KMS-11 (cell line): ENCODE data around the gene GRIK3.
"Not testable (repeated sequence)": the region's sequence is repeated elsewhere in the genome, so short reads cannot be mapped to it uniquely, and the experiment has no call there.

Source experiments
- H2AFZ ChIP-seq: fragments of 200-600 bp; sonication (generic); 2 replicates; pipeline ENCODE4 v1.6.1; 2016; ENCODE audit warnings: antibody characterized with exemption, mixed run types, low read depth
- H3K27ac ChIP-seq: fragments of 200-600 bp; sonication (generic); 2 replicates; pipeline ENCODE4 v1.6.1; 2016; ENCODE audit warnings: mild to moderate bottlenecking, mixed run types
- H3K27me3 ChIP-seq: fragments of 200-600 bp; sonication (generic); 2 replicates; pipeline ENCODE4 v1.6.1; 2017; ENCODE audit warnings: mild to moderate bottlenecking, low read depth, mixed run types, moderate library complexity; ENCODE audit not compliant: insufficient read depth
- H3K36me3 ChIP-seq: fragments of 200-600 bp; sonication (generic); 2 replicates; pipeline ENCODE4 v1.6.1; 2017; ENCODE audit warnings: mild to moderate bottlenecking, mixed run types; ENCODE audit not compliant: insufficient read depth
- H3K4me1 ChIP-seq: fragments of 200-600 bp; sonication (generic); 2 replicates; pipeline ENCODE4 v1.6.1; 2016; ENCODE audit warnings: mild to moderate bottlenecking, low read depth, mixed run types; ENCODE audit not compliant: poor library complexity, severe bottlenecking
- H3K4me2 ChIP-seq: fragments of 200-600 bp; sonication (generic); 2 replicates; pipeline ENCODE4 v1.7.0; 2016; ENCODE audit warnings: mild to moderate bottlenecking, mixed run types
- H3K4me3 ChIP-seq: fragments of 200-600 bp; sonication (generic); IDR thresholded peaks from 2 replicates; pipeline ENCODE4 v1.6.1; 2017; ENCODE audit warnings: low read depth, low read length, mixed read lengths; ENCODE audit not compliant: insufficient read depth
- H3K79me2 ChIP-seq: fragments of 200-600 bp; sonication (generic); 2 replicates; pipeline ENCODE4 v1.6.1; 2016; ENCODE audit warnings: low read depth, mixed run types; ENCODE audit not compliant: insufficient read depth
- H3K9ac ChIP-seq: fragments of 200-600 bp; sonication (generic); 2 replicates; pipeline ENCODE4 v1.6.1; 2016; ENCODE audit warnings: mild to moderate bottlenecking, mixed run types
- H4K20me1 ChIP-seq: fragments of 200-600 bp; sonication (generic); 2 replicates; pipeline ENCODE4 v1.6.1; 2016; ENCODE audit warnings: mild to moderate bottlenecking, mixed run types; ENCODE audit not compliant: insufficient read depth
- CTCF ChIP-seq: fragments of 200-600 bp; sonication (generic); conservative IDR thresholded peaks from 2 replicates; pipeline ENCODE4 v1.6.1; 2017; ENCODE audit warnings: low read depth, mild to moderate bottlenecking, antibody characterized with exemption, low read length, moderate library complexity, mixed read lengths

The GRIK3 gene

GRCh38 chr1:36769886-36770830, 264.2 kb downstream of the GRIK3 start:
- no peak for TF ChIP-seq CTCF
- Histone ChIP-seq H4K20me1 (no peaks in the 10 kb centered on the region), H3K27me3 (peaks cover 11% of the 10 kb centered on the region; the same call in 1 of the 2 replicates), H2AFZ (no peak overlapping the region), H3K4me3 (no peak overlapping the region), H3K4me2 (no peak overlapping the region), H3K27ac (no peak overlapping the region), H3K79me2 (no peaks in the 10 kb centered on the region), H3K36me3 (no peaks in the 10 kb centered on the region), H3K9ac (no peak overlapping the region), H3K4me1 (no peaks in the 10 kb centered on the region)

- Histone ChIP-seq H3K36me3 (no peaks in the 10 kb centered on the region), H3K4me1 (no peaks in the 10 kb centered on the region), H3K4me2 (no peak overlapping the region), H4K20me1 (no peaks in the 10 kb centered on the region), H3K4me3 (no peak overlapping the region), H3K9ac (no peak overlapping the region), H3K27me3 (peaks cover 11% of the 10 kb centered on the region; the same call in 1 of the 2 replicates), H3K27ac (no peak overlapping the region), H3K79me2 (no peaks in the 10 kb centered on the region), H2AFZ (no peak overlapping the region)
- TF ChIP-seq CTCF, result no peak
Observed at GRCh38 chr1:36768486-36769178, 265.7 kb downstream of the GRIK3 start.

- H3K4me1 ChIP-seq, H3K27ac ChIP-seq, H3K9ac ChIP-seq, H3K27me3 ChIP-seq, H3K4me3 ChIP-seq, H3K36me3 ChIP-seq, H2AFZ ChIP-seq, H3K79me2 ChIP-seq, H3K4me2 ChIP-seq, H4K20me1 ChIP-seq: not testable (repeated sequence)
Observed at GRCh38 chr1:36767429-36767828, 266.9 kb downstream of the GRIK3 start.

- Histone ChIP-seq H3K9ac (no peak overlapping the region), H3K4me1 (no peaks in the 10 kb centered on the region), H3K4me3 (no peak overlapping the region), H3K27me3 (peaks cover 9% of the 10 kb centered on the region; the same call in 1 of the 2 replicates), H3K27ac (no peak overlapping the region), H3K4me2 (no peak overlapping the region), H3K79me2 (no peaks in the 10 kb centered on the region), H3K36me3 (no peaks in the 10 kb centered on the region), H2AFZ (no peak overlapping the region), H4K20me1 (no peaks in the 10 kb centered on the region)
- TF ChIP-seq CTCF, result no peak
Observed at GRCh38 chr1:36766481-36766880, 267.8 kb downstream of the GRIK3 start.
